Activated T-helper 1 cell treated with anti-CD3 and anti-CD28 coated beads, Interleukin-12 subunit alpha, Interleukin-12 subunit beta, Interleukin-2, Interleukin-4 antibody, amounts not matched to agents 30 ng/mL and 10 ng/mL and 1 ng/mL, durations not matched to agents 14 hours and 24 hours and 36 hours (primary cell): ENCODE results near the gene TLE3. TPM values are rescaled to one million over a fixed set of nuclear protein-coding genes. Genes with fewer than 3 reads are reported as not detected.

Source experiments
- DNase-seq: peaks from one replicate; pipeline ENCODE4 v3.0.0; 2021; ENCODE audit warnings: low spot score
- H3K27ac Mint-ChIP-seq: one replicate; pipeline ENCODE4 v1.8.0; 2021; ENCODE audit warnings: mild to moderate bottlenecking, mixed read lengths
- H3K27me3 Mint-ChIP-seq: one replicate; pipeline ENCODE4 v1.8.0; 2022; ENCODE audit warnings: mild to moderate bottlenecking, moderate library complexity, mixed read lengths; ENCODE audit not compliant: insufficient read depth
- H3K36me3 Mint-ChIP-seq: one replicate; pipeline ENCODE4 v1.8.0; 2021; ENCODE audit warnings: low read depth, mixed read lengths
- H3K4me1 Mint-ChIP-seq: one replicate; pipeline ENCODE4 v1.8.0; 2021; ENCODE audit warnings: low read depth, mixed read lengths
- H3K4me3 Mint-ChIP-seq: one replicate; pipeline ENCODE4 v1.8.0; 2021; ENCODE audit warnings: mild to moderate bottlenecking, moderate library complexity, mixed read lengths
- H3K9me3 Mint-ChIP-seq: one replicate; pipeline ENCODE4 v1.8.0; 2021; ENCODE audit warnings: mixed read lengths
- intact Hi-C: fragments of 100-400 bp; cut with micrococcal nuclease; formaldehyde crosslinking; loops from one replicate; pipeline ENCODE4 v1.15.1; 2024
- total RNA-seq: library from RNA; stranded (reverse); gene quantifications from 2 replicates; pipeline ENCODE4 v1.2.3, GENCODE V29; 2022

Gene TLE3
- total RNA-seq, 1 donor from 2014 or later, result 126 TPM

DNA sequence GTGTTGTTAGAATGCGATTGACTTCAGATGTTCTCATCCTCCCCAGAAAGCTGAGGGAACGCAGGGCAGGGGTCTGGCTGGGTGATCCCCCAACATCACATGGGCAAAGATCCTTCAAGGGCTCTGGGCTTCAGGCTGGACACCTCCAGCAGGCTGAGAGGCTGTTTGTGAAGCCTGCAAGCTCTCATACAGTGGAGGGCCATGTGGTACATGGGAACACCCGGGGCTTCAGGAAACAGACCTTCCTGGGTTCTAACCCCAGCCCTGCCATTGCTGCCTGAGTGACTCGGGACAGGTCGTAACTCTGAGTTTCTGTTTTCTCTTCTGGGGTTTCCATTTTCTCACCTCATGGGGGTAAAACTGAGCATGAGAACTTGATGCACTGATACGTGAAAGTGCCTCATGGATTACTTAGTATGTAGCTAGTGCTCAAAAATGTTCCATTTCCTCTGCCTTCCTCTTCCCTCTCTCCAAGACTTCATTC lies 81.2 kb downstream of the TLE3 start:
- Mint-ChIP-seq H3K4me1 (peaks cover 11% of the 10 kb centered on the region), H3K36me3 (no peaks in the 10 kb centered on the region), H3K27me3 (peaks cover 22% of the 10 kb centered on the region), H3K4me3 (no peak overlapping the region), H3K9me3 (no peaks in the 10 kb centered on the region), H3K27ac (no peak overlapping the region)
- no peak for DNase-seq
- intact Hi-C loops, result no loop called here

DNA sequence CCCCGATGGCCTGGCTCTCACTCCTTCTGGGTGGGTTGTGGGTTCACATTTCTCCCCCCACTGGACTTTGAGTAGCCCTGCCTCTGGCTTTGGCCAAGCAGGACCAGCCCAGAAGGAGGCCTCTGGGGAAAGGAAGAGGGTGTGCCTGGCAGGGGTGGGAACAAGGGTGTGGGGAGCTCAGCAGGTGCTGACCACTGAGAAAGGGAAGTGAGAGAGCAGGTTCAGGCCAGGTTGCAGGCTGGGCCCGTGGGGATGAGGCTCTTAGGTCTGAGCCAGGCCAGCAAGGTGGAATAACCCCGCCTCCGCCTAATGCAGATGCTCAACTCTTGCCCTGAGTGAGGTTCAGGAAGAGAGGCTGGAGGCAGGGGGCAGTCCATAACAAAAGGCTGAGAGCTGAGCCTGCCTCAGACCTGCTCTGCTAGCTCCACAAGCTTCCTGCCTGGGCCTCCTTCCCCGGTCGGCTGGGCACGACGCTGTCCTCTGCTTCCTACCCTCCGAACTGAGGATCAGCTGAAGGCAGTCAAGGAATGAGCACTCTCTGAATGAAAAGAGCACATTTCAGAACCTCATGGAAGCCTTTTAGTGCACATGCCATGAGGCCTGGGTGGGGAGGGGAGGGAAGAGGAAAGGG lies 82.7 kb downstream of the TLE3 start:
- H3K4me1 Mint-ChIP-seq, result peaks cover 11% of the 10 kb centered on the region
- H3K36me3 Mint-ChIP-seq, result no peaks in the 10 kb centered on the region
- peaks cover 22% of the 10 kb centered on the region for H3K27me3 Mint-ChIP-seq
- DNase-seq, result no peak
- no peak overlapping the region for H3K4me3 Mint-ChIP-seq
- intact Hi-C loops, result no loop called here
- no peak overlapping the region for H3K27ac Mint-ChIP-seq
- H3K9me3 Mint-ChIP-seq, result no peaks in the 10 kb centered on the region

DNA sequence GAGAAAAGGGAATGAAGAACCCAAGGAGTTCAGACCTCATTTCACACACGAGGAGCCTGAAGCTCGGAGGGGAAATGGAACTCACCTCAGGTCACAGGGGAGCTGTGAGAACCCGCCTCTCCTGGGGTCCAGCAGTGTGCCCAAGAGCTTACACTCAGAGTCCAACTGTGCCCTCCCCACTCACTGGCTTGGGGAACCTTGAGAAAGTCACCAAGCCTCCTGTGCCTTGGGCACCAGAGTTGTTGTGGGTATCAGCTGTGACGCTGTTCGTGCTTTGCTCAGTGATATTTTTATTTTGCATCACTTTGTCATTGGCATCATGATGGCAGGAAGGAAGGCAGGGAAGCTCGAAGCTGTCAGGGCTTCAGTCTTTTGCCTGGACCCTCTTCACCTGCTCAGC lies 83.4 kb downstream of the TLE3 start:
- Mint-ChIP-seq H3K9me3 (no peaks in the 10 kb centered on the region), H3K27ac (no peak overlapping the region), H3K27me3 (peaks cover 22% of the 10 kb centered on the region), H3K4me1 (peaks cover 11% of the 10 kb centered on the region), H3K4me3 (no peak overlapping the region), H3K36me3 (no peaks in the 10 kb centered on the region)
- no peak for DNase-seq
- intact Hi-C loops, result no loop called here

- no peak for DNase-seq
- Mint-ChIP-seq H3K9me3 (no peaks in the 10 kb centered on the region), H3K27ac (no peak overlapping the region), H3K27me3 (peaks cover 22% of the 10 kb centered on the region), H3K4me3 (no peak overlapping the region), H3K36me3 (no peaks in the 10 kb centered on the region), H3K4me1 (peaks cover 11% of the 10 kb centered on the region)
- intact Hi-C loops, result no loop called here
Measured at GRCh38 chr15:70013656-70014313, 83.9 kb downstream of the TLE3 start.

DNA sequence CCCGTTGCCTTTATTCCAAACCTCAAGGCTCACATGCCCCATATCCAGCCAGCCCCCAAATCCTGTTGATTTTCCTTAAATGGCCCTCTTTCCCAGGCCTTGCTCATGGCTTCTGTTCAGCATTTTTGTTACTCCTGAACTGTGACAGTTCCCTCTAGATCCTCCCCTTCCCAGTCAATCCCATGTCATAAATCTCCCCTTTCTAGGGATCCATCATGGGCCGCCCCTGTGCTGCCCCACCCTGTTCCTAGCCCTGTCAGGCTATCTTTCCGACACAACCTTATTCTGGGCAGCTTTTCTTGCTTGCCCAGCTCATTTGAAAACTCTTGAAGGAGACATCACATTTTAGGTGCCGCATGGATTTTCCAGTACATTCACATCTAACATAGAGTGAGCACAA lies 84.8 kb downstream of the TLE3 start:
- peaks cover 16% of the 10 kb centered on the region for H3K27me3 Mint-ChIP-seq
- no peaks in the 10 kb centered on the region for H3K36me3 Mint-ChIP-seq
- DNase-seq, result no peak
- H3K4me3 Mint-ChIP-seq, result no peak overlapping the region
- intact Hi-C loops, result no loop called here
- no peak overlapping the region for H3K27ac Mint-ChIP-seq
- H3K9me3 Mint-ChIP-seq, result no peaks in the 10 kb centered on the region
- peaks cover 11% of the 10 kb centered on the region for H3K4me1 Mint-ChIP-seq

DNA sequence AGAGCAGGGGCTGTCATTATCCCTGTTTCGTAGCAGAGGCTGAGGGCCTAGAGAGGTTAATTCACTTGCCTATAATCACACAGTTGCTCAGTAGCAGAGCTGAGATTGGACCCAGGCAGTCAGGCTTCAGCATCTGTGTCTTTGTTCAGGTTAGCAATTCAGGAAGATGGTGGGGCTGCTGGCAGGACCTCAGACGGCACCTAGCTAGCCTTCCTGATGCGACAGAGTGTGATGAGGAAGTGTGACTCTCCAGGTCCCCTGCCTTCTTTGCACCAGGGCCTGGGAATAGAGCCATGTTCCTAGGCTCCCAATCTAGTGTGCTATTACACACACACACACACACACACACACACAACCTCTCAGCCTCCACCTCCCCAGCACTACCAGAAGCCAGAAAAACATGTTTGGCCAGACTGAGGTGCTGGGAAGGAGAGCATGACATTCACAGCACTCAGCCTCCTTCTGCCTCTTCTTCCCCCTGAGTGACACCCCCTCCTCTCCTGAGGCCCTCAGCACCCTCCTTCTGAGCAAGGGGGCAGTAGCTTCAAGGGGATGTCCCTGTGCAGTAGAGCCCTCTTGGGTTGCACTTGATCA lies 88.9 kb downstream of the TLE3 start:
- no peaks in the 10 kb centered on the region for H3K9me3 Mint-ChIP-seq
- no peak for DNase-seq
- H3K4me3 Mint-ChIP-seq, result no peak overlapping the region
- no peaks in the 10 kb centered on the region for H3K36me3 Mint-ChIP-seq
- no peaks in the 10 kb centered on the region for H3K4me1 Mint-ChIP-seq
- intact Hi-C loops, result no loop called here
- H3K27me3 Mint-ChIP-seq, result peaks cover 11% of the 10 kb centered on the region
- H3K27ac Mint-ChIP-seq, result no peak overlapping the region

DNA sequence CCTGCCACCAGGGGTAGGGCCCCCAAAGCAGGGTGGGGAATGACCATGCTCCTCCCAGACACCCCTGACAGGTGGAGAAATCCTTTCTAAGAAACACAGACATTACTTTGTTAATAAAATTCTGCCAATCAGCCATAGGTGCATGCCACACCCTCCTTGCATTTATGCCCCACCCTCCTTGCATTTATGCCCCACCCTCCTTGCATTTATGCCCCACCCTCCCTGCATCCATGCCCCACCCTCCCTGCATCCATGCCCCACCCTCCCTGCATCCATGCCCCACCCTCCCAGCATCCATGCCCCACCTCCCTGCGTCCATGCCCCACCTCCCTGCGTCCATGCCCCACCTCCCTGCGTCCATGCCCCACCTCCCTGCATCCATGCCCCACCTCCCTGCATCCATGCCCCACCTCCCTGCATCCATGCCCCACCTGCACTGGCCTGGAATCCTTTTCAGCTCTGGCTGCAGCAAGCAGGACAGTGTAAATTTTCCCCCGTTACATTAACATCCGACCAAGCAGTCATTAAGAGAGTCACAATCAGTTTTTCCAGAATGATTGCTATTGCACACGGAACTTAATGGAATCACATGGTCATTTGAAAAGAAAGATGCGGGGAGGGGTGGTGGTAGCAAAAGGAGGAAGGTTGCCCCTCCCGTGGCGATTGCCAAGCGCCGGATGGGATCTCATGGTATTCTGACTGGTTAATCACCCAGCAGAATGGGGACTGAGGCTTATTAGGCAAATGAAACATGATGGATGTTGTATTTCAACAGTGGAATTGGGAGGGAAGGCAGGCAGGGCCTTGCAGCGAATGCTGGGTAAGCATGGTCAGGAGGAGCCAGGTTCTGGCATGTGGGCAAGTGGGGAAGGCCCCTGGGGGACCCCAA lies 91.2 kb downstream of the TLE3 start:
- Mint-ChIP-seq H3K9me3 (peaks cover 7% of the 10 kb centered on the region), H3K27me3 (peaks cover 10% of the 10 kb centered on the region), H3K36me3 (no peaks in the 10 kb centered on the region), H3K4me1 (no peaks in the 10 kb centered on the region), H3K4me3 (no peak overlapping the region), H3K27ac (no peak overlapping the region)
- intact Hi-C loops, result no loop called here
- no peak for DNase-seq

DNA sequence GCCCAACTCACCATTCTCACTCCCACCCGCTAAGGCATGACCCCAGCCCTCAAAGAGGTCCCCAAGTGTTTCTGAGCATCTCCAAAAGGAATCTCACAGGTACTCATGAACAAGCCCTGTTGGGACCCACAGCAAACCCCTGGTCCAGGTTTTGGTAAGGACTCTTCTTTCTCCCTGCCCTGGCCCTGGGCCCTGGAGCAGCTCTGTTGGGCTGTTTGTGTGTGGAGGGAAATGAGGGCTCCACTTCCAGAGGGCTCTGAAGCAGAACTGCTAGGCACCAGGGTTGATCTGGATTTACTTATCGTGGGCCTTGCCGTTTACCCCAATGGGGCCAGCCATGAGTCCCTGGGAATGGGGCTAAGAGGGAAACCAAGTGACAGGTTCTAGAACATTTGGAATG lies 92.9 kb downstream of the TLE3 start:
- intact Hi-C loops, result no loop called here
- H3K27me3 Mint-ChIP-seq, result peaks cover 20% of the 10 kb centered on the region
- no peaks in the 10 kb centered on the region for H3K36me3 Mint-ChIP-seq
- no peak for DNase-seq
- H3K4me1 Mint-ChIP-seq, result no peaks in the 10 kb centered on the region
- H3K9me3 Mint-ChIP-seq, result peaks cover 7% of the 10 kb centered on the region
- no peak overlapping the region for H3K27ac Mint-ChIP-seq
- no peak overlapping the region for H3K4me3 Mint-ChIP-seq

GRCh38 chr15:70002897-70003296 lies 94.8 kb downstream of the TLE3 start:
- no peak for DNase-seq
- Mint-ChIP-seq H3K27ac (no peak overlapping the region), H3K4me1 (no peaks in the 10 kb centered on the region), H3K9me3 (peaks cover 7% of the 10 kb centered on the region), H3K36me3 (no peaks in the 10 kb centered on the region), H3K27me3 (peaks cover 20% of the 10 kb centered on the region), H3K4me3 (no peak overlapping the region)
- intact Hi-C loops, result no loop called here

DNA sequence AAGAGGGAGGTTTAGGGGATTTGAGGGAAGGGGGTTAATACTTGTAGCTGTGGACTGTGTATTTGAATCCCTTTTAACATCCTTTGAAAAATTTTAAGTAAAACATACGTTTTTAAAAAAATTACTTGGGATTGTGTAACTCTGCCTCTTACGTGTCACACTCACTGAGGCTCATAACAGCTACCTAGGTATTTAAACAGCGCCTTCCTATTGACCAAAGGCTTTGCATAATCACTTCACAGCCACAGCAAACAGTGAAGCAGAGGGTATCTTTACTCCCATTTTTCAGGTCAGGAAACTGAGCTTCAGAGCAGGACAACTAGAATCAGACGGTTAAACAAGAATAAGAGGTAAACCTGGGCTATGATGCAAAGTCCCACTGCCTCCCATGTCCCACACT lies 95.9 kb downstream of the TLE3 start:
- no peaks in the 10 kb centered on the region for H3K4me1 Mint-ChIP-seq
- peaks cover 7% of the 10 kb centered on the region for H3K9me3 Mint-ChIP-seq

GRCh38 chr15:69999392-70000085 lies 98.2 kb downstream of the TLE3 start:
- H3K4me1 Mint-ChIP-seq, result no peaks in the 10 kb centered on the region
- intact Hi-C loops, result no loop called here
- no peak overlapping the region for H3K4me3 Mint-ChIP-seq
- H3K9me3 Mint-ChIP-seq, result peaks cover 7% of the 10 kb centered on the region
- no peak overlapping the region for H3K27ac Mint-ChIP-seq
- no peaks in the 10 kb centered on the region for H3K36me3 Mint-ChIP-seq
- no peak for DNase-seq
- H3K27me3 Mint-ChIP-seq, result peaks cover 22% of the 10 kb centered on the region

More for the DNA sequence above, 95.9 kb downstream of the TLE3 start:
- Mint-ChIP-seq H3K27ac (no peak overlapping the region), H3K36me3 (no peaks in the 10 kb centered on the region), H3K27me3 (peaks cover 19% of the 10 kb centered on the region), H3K4me3 (no peak overlapping the region)
- intact Hi-C loops, result no loop called here
- DNase-seq, result no peak

DNA sequence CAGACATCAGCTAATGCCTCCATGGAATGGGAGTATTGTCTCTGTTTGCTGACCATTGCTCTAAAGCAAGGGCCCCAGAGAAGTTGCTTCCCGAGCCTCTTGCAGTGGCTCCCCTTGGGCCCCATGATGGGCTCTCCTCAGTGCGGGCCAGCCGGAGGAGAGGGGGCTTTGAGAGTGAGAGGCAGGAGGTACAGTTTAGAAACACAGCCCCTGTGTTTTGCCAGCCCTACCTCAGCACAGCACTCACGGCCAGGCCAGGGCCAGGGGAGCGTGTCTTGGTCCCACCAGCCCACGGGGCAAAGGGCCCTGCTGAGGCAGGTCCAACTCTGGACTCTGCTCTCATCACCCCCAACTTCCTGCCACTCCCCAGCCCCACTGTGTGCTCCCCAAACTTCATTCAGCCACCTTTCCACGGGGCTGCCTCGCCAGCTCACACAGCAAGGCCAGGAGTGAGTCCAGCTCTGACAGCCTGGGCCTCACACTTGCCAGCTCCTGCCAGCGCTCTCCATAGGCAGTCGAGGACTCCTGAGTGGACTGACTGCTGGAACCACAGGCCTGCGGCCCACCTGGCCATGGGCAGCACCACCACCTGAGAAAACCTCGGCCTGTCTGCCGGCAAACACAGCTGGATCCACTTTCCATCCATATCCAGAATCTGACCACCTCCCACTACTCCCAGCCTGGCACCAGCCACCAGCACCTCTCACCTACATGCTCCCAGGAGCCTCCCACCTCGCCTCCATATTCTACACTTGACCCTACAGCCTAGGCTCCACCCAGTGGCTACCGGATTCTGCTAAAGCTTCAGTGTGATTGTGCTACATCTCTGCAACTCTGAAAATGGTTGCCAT lies 99.0 kb downstream of the TLE3 start:
- no peak for DNase-seq
- Mint-ChIP-seq H3K4me3 (no peak overlapping the region), H3K36me3 (no peaks in the 10 kb centered on the region), H3K9me3 (peaks cover 7% of the 10 kb centered on the region), H3K27me3 (peaks cover 25% of the 10 kb centered on the region), H3K27ac (no peak overlapping the region), H3K4me1 (no peaks in the 10 kb centered on the region)
- intact Hi-C loops, result no loop called here
